ENCODE results near the gene AGBL4. TPM values are rescaled to one million over a fixed set of nuclear protein-coding genes. Genes with fewer than 3 reads are reported as not detected.
"Not testable (repeated sequence)": the region's sequence is repeated elsewhere in the genome, so short reads cannot be mapped to it uniquely, and the experiment has no call there.

AGBL4 gene
- total RNA-seq, 1 donor from 2014 or later: not detected

- no peak for DNase-seq (ENCODE audit: extremely low read depth, low read depth, low spot score)
Observed at GRCh38 chr1:49051647-49052046, 972.1 kb downstream of the AGBL4 start.

DNA sequence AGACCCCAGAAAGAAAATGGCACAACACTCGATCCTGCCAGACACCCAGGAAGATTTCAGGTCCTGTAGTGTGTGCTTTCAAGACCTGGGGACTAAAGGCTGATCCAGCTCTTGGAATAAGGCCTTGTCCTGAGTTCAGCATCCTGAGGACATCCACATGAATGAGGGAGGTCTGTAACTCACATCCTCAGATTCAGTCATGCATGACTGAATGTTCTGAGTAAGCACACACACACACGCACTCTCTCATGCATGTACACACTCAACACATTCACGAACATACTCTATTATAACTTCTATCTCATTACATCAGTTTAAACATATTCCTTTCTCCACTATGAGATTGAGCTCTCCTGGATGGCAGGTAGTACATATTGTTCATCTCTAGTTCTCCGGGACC is 973.7 kb downstream of the AGBL4 start:
- DNase-seq (ENCODE audit: extremely low read depth, low read depth, low spot score): no peak

DNA sequence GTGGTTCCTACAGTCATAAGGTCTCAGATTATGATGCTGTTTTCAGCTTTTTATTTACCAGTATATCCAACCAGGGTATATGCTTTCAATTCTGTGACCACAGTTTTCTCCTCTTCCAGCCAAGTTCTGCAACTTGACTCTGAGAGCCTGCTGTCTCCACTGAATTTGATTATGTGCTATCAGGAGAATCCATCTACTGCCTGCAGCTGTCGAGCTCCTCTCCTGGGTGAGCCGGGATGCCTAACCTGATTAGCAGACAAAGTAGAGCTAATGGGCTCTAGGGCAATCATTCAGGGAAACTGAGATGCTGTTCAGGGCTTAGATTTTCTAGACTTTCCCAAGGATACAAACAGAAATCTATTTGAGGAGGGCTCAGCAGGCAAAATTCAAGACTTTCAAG is 975.6 kb downstream of the AGBL4 start:
- DNase-seq (ENCODE audit: extremely low read depth, low read depth, low spot score): no peak

DNA sequence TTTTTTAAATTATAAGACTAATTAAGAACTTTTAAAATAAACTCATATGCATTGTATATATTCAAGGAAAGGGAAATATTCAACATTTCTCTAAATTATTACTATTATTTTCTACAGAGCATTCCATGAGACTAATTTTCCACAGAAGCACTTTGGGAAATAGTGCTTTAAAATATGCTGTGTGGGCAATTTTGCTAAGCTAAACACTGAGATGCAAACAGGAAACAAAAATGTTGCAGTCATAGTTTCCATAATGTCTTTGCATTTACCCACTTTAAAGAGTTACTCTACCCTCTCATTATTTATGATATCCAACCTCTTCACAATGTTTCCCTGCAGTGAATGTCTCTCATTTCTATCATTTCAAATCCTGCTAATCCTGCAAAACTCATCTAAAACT is 977.4 kb downstream of the AGBL4 start:
- DNase-seq (ENCODE audit: extremely low read depth, low read depth, low spot score): no peak

DNA sequence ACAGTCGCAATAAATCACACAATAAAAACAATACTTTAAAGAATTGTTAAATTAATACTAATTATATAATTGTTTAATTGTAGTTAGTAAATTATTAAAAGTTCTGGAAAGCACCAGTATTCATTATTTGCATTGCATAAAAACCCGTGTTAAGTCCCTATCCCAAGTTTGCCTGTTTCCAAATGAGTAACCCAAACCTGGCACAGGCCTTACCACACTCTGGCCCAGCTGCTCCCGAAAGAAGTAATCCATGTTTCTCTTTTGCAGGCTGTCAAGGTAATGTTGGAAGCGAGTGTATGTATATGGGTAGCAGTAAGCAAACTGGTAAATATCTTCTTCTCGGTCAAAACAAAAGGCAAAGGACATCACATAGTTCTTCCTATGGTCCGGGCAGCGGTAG is 978.4 kb downstream of the AGBL4 start:
- DNase-seq (ENCODE audit: extremely low read depth, low read depth, low spot score): no peak

DNA sequence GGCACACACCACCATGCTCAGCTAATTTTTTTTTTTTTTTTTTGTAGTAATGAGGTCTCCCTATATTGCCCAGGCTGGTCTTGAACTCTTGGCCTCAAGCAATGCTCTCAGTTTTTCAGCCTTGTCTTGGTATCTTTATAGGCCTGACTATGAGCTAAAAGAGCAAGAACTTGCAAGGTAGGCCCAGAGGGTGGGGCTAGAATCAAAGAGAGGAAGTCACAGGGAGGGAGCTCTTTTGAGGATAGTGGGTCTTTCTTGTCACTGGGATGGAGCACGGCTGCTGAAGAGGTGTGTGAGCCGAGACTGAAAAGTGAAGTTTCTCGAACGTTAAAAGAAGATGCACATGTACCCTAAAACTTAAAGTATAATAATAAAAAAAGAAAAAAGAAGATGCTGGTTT is 987.1 kb downstream of the AGBL4 start:
- no peak for DNase-seq (ENCODE audit: extremely low read depth, low read depth, low spot score)

DNA sequence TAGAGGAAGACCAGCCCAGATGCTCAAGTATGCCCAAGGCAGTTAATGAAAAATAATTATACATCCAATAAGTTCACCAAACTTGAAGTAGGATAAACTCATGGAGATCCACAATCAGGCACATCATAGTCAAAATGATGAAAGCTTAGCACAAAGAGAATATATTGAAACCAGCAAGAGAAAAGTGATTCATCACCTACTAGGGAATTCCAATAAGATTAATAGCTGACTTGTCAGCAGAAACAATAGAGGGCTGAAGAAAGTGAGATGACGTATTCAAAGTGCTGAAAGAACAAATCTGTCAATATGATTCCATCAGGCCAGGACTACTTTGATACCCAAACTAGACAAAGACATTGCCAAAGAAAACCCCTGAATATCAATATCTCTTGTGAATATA is 995.4 kb downstream of the AGBL4 start:
- no peak for DNase-seq (ENCODE audit: extremely low read depth, low read depth, low spot score)

GRCh38 chr1:49026230-49026811 is 997.4 kb downstream of the AGBL4 start:
- no peak for DNase-seq (ENCODE audit: extremely low read depth, low read depth, low spot score)

- DNase-seq (ENCODE audit: extremely low read depth, low read depth, low spot score): no peak
Observed at GRCh38 chr1:49016030-49016977, 1007.5 kb downstream of the AGBL4 start.

GRCh38 chr1:49013079-49013478 is 1010.7 kb downstream of the AGBL4 start:
- no peak for DNase-seq (ENCODE audit: extremely low read depth, low read depth, low spot score)

DNA sequence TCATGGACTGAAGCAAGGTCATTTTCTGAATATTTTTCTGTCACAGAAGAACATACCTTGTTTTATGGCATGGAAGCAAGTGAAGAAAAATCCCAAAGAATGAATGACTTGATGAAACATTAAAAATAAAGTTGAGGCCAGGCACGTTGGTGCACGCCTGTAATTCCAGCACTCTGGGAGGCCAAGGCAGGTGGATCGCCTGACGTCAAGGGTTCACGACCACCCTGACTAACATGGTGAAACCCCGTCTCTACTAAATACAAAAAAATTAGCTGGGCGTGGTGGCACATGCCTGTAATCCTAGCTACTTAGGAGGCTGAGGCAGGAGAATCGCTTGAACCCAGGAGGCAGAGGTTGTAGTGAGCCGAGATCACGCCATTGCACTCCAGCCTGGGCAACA is 1020.8 kb downstream of the AGBL4 start:
- not testable (repeated sequence) for DNase-seq (ENCODE audit: extremely low read depth, low read depth, low spot score)

DNA sequence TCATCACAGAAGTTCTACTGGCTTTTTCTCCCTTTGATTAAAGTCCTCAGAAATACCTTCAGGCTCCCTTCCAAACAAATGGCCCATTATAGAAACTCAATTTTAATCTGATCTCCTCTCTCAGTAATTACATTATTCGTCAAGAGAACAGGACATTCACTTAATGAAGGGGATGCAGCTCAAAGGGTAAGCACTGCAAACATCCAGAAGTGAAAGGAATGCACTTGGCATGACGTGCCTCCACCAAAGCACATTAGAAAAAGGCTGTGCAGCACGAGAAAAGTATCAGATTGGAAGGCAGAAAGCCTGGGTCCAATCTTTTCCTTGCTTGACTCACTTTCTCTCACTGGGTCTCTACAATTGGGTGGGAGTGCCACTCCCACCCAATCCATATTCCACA is 1024.4 kb downstream of the AGBL4 start:
- DNase-seq (ENCODE audit: extremely low read depth, low read depth, low spot score): no peak

DNA sequence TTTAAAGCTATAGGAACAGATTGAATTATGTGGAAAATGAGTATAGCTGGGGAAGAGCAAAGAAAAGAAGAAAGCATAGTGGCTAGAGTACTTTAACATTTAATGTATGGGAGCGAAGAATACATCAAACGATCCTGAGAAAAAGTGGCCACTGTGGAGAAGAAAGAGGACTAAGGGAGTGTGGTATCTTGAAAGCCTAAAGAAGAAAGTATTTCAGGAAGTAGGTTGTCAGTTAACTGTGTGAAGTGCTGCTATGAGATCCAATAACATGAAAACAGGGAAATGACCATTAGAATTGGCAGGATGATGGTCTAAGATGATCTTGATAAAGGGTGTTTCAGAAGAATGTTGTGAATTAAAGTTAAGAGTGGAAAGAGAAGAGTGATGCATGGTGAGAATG is 1027.4 kb downstream of the AGBL4 start:
- DNase-seq (ENCODE audit: extremely low read depth, low read depth, low spot score): no peak

DNA sequence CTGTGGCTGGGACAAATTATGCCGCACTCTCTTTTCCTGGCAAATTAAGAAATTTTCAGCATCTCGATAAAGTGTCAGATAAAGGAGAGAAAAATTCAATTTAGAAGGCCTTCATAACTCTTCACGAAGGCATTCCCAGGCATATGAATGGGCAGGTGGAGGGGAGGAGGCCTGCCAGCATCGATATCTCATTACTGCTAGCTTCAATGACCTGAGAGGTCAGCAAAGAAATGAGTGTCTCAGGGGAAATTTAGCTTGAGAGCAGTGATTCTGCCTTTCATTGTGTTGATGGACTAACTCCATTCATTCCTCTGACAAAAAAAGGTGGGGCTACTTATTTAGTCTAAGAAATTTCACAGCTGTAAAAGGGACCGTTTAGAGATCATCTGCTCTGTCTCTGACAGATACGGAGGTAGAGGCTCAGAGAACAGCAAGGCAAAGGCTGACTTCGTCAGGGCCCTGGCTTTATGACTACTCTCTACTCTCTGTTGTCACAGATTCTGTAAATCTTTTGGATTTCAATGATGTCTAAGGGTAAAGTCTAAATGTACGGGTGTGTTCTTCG is 1035.0 kb downstream of the AGBL4 start:
- no peak for DNase-seq (ENCODE audit: extremely low read depth, low read depth, low spot score)

- DNase-seq (ENCODE audit: extremely low read depth, low read depth, low spot score): no peak
Observed at GRCh38 chr1:48979940-48980339, 1043.8 kb downstream of the AGBL4 start.

GRCh38 chr1:48978413-48978812 is 1045.3 kb downstream of the AGBL4 start:
- no peak for DNase-seq (ENCODE audit: extremely low read depth, low read depth, low spot score)

GRCh38 chr1:48977273-48977672 is 1046.5 kb downstream of the AGBL4 start:
- no peak for DNase-seq (ENCODE audit: extremely low read depth, low read depth, low spot score)

DNA sequence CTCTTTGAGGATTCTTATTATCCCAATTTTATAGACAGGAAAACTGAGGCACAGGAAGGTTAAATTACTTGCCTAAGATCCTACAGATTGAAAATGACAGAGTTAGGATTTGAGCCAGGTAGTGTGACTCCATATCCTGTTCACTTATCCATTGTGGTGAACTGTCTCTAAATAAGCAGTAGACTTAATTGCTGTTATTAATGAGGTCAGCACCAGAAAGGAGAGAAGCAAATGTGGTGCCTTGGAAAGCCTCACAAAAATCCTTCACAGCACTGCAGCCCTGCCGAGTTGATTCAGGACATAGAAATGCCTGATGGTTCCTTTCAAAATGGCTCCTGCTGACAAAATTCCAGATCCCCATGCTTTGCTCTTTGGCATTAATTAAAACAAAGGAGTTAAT is 1053.8 kb downstream of the AGBL4 start:
- no peak for DNase-seq (ENCODE audit: extremely low read depth, low read depth, low spot score)

- DNase-seq (ENCODE audit: extremely low read depth, low read depth, low spot score): no peak
Observed at GRCh38 chr1:48967318-48967717, 1056.4 kb downstream of the AGBL4 start.

DNA sequence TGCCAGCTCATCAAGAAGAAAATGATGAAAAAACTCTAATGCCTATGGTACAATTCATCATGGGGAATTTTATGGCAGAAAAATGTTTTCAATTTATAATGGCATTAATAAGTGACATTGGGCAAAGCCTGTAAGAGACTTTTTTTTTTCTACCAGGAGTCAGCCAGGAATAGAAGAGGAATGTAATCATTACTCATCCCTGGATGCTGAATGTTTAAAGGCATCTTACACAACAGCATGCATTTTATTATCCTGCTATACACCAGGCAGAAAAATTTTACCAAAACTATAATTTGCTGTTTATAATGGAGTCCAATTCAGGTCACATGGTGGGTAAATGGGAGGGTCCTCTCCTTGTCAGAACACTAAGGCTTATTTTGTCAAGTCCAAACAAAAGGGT is 1057.2 kb downstream of the AGBL4 start:
- DNase-seq (ENCODE audit: extremely low read depth, low read depth, low spot score): no peak

GRCh38 chr1:48960320-48960719 is 1063.4 kb downstream of the AGBL4 start:
- no peak for DNase-seq (ENCODE audit: extremely low read depth, low read depth, low spot score)

DNA sequence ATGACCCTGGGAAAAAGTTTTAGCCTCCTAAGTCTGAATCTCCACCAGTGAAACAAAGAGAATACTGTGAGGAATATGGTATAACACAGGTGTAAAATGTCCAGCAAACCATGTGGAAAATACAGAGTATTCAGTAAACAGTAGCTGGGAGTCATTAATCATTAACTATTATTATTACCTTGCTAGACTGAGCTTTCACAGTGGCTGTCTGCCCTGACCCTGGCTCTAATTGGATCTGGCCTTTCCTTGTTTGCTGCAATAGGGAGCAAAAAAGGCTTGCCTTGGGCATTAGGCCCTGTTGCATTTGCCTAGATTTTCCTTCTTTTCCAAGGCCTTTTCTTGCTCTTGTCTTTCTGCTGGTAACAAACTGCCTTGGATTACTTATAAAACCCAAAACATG is 1068.0 kb downstream of the AGBL4 start:
- no peak for DNase-seq (ENCODE audit: extremely low read depth, low read depth, low spot score)
